SKM-1 (cell line): ENCODE results near the gene PJA1.

Experiments
- DNase-seq: peaks from one replicate; lab custom pipeline; 2025; ENCODE audit not compliant: unreplicated experiment; lab: John Stamatoyannopoulos, UW

Gene PJA1

DNA sequence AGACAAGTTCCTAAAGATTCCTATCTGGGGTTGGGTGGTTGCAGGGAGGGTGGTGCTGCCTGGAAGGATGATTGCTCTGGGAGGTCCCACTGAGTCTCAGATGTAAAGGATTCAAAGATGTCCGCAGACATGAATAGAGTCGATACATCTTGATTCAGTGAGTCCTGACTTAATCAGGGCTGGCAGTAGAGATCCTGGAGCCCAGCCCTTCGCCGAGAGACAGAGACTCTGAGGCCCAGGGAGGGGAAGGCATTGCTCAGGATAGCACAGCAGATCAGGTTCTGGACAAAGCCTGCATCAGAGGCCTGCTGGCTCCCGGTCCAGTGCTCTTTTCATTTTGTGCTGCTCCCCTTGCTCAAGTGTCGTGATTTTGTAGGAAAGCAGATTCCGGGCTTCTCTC lies 21.7 kb downstream of the PJA1 start:
- no peak for DNase-seq

DNA sequence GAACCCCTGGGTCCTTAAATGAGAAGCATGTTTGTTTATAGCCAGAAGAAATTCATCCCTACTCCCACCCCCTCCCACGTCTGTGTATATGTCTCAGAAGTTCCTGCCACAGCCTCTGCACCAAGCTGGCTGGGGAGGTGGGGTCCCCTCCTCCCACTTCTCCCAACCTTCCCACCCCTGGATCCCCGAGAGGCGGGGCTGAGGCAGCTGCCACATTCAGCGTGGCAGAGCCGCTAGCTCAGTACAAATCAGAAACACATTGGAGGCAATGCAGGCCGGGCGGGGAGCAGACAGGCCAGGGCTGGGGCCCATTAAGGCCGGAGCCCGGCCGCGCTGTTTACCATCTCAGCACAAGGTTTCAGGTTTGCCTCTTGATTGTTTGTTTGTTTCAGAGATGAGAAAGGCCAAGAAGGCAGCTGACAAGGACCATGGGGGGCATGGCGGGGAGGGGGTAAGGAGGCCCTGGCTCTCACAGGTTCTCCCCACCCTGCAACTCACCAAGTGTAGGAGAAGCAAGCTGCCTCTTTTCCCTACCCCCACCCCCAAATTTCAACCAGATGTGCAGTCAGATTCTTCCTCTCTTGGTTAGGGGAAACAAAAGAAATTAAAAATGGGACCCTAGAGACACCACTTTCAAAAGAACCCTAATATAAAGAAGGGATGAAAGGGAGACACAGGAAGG lies 22.3 kb downstream of the PJA1 start:
- no peak for DNase-seq

- DNase-seq, result no peak
Observed at GRCh38 chrX:69140837-69141236, 24.4 kb downstream of the PJA1 start.

- no peak for DNase-seq
Observed at GRCh38 chrX:69139516-69139915, 25.7 kb downstream of the PJA1 start.

- DNase-seq, result no peak
Observed at GRCh38 chrX:69138512-69138911, 26.7 kb downstream of the PJA1 start.

DNA sequence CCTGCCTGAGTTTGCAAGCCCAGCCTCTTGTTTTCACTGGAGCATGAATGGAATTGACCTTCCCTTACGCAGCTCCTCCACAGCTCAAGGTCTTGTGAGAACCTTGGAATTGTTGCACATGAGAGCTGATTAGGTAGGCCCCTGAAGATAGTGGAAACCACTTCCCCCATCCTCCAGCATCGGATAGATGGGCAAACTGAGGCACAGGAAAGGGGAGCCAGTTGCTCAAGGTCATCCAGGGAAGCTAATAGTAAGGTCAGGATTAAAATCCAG lies 27.2 kb downstream of the PJA1 start:
- no peak for DNase-seq

- DNase-seq, result no peak
Observed at GRCh38 chrX:69137371-69138117, 27.7 kb downstream of the PJA1 start.

GRCh38 chrX:69136546-69137331 lies 28.5 kb downstream of the PJA1 start:
- DNase-seq, result no peak

DNA sequence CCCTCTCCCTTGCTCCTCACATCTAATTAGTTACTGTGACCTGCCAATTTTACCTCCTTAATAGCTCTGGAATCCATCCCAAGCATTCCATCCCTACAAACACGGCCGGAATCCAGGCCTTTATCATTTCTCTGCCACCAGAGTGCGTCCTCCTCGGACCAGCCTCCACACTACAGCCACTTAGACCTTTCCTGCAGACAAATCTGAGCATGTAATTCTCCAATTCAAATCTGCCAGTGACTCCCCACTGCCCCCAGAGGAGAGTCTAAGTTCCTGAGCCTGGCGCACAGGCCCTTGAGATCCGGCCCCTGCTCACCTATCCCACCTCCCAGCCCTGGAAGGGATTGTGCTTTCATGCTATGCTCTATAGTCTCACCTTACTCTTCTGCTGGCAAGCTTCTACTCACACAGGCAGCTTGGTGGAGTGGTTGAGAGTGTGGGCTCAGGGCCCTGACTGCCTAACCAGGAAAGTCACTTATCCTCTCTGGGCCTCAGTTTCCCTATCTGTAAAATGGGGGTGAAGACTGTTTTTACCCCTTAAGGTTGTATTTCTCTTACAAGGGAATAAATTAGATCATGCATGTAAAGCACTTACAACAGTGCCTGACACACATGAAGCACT lies 31.2 kb downstream of the PJA1 start:
- no peak for DNase-seq

DNA sequence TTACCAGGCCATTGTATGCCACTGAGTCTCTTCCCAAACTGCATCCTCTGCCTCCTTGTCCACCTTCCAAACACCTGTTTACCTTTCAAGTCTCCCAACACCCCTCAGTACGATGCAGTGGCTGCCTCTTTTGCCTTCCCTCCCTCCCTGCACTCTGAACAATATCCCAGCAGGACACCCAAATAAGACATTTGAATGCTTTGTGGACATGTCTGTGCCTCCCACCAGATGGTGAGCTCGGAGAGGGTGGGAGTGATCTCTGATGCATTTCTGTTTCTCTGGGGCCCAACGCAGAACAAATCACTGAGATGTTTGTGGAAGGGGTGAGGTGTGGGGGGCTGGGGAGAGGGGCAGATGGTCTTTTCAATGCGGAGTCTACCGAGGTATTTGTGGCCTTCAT lies 33.4 kb downstream of the PJA1 start:
- no peak for DNase-seq

DNA sequence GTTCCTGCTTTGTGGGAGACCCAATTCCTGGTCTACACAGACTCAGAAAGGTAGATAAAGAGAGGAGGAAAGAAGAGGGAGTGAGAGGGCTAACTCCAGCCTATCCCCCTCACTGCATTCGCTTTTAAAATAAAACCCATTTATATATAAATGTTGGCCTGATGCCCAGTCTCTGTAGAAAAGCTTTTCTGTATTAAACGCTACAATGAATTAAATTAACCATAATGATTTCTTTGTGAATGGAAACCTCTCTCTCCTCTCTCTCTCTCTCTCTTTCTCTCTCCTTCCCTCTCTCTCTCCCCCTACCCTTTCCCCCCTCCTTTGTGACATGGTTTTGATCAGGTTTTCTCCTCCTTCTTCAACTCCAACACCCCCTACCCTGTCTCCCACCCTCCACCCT lies 34.8 kb downstream of the PJA1 start:
- no peak for DNase-seq

GRCh38 chrX:69128588-69128987 lies 36.7 kb downstream of the PJA1 start:
- DNase-seq, result no peak

DNA sequence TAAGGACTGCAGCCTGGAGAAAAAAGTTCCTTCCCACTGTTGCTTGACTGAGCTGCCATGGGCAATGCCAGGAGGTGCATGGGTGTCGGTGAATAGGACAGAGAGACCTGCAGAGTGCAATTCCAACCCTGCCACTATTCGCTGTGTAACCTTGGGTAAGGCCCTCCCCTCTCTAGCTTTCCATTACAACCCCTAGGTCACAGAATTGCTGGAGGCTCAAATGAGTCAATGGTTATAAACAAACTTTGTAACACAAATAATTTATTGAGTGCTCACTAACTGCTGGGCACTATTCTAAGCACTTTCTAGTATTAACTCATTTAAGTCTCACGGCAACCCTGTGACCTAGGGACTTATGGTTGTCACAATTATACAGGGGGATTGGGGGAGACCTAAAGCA lies 37.8 kb downstream of the PJA1 start:
- DNase-seq, result no peak

DNA sequence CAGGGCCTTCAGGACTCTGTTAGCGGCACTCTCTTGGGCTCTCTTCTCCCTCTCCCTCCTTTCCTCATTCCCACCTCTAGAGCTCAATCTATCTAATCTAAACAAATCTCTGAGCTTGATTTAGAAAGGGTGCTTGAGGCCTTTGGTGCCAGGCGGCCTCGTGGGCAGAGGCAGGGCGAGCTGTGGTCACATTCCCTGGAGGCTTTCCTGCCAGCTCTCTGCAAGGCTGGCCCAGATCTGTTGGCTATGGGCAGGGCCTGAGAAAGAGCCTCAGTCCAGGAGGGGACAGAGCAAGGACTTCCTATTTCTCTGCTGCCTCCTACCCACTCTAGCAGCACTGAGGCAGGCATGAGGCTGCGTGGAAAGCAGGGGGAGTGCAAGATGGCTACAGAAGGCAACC lies 38.6 kb downstream of the PJA1 start:
- no peak for DNase-seq

DNA sequence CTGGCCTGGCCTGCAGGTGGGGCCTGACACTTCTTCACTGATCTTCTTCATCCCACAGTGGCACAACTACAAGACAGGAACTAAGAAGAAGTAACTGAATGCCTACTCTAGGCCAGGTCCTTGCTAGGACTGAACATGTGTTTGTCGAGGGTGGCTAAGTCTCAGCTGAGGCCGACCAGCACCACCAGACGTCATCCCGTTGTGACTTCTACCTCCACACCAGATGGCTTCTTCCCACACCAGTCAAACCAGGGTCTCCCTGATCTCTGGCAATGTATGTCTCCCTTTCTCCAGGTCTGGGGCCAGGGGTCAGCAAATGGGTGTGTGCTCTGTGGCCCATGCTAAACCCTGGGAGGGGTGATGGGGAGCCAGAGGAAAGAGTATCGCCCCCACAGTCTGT lies 40.2 kb downstream of the PJA1 start:
- no peak for DNase-seq

DNA sequence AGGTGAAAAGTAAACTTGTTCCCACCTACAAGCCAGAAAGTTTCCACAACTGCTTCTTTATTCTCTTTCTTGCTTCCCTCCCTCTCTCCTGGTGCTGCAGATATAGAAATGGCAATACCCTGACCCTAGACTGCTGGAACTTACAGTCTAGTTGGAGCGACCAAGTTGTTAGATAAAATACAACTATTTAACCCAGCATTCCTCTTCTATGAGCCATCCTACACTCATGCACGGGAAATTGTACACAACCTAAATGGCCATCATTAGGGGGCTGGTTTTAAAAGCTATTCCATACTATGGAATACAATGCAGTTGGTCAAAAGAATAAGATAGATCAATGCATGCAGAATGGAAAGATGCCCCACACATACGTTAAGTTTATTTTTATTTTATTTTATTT lies 41.1 kb downstream of the PJA1 start:
- DNase-seq, result no peak

DNA sequence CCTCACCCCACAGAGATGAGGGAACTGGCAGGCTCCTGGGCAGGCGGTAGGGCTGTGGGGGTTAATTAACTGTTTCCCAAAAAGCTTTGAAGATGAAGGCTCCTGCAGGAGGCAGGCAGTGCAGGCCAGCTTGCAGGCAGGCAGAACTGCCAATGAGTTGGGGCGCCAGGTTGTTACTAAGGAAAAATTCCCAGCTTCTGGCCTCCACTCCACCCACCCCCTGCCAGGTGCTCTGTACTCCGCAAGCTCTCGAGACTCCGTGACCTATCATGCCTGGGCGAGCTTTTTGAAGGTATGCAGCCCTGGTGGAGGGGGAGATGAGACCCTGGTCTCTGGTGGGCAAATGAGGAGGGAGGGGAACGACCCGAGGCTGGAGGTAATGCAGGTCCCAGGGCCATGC lies 41.8 kb downstream of the PJA1 start:
- DNase-seq, result no peak

- no peak for DNase-seq
Observed at GRCh38 chrX:69121321-69122000, 43.8 kb downstream of the PJA1 start.

DNA sequence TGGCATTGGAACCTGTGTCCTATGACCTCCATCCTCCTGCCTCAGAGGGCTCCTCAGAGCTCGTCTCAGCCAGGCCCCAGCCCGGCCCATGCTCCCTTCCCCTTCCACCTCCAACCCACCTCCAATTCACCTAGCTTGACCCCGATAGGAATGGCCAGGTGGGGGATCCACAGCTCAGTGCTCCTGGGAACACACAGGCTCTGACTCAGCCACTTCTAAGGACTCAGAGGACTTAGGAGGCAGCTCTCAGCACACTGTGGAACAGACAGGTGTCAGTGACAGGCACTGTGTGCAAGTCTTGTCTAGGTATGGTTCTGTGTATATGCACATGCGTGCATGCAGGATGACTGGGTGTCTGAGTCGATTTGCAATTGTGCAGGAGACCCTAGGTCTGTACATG lies 44.8 kb downstream of the PJA1 start:
- no peak for DNase-seq

DNA sequence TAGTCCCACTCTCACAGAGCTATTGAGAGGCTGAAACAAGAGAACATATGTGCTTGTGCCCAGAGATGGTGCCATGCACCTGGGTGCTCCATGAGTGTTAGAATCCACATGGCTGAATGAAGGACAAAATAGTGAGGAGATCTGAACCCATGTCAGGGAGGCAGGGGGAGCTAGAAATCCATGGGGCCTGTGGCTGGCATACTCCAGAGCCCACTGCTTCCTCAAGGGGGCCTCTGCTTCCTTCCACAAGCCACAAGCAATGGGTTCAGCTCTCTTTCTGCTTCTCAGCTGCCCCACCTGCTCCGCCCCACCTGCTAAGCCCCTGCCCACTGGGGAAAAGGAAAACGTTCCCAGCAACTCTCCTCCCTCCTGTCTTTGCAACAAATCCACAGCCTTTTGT lies 46.1 kb downstream of the PJA1 start:
- DNase-seq, result no peak

- no peak for DNase-seq
Observed at GRCh38 chrX:69117876-69118526, 47.3 kb downstream of the PJA1 start.
